RWPE1 (cell line): Measurements from ENCODE around the gene TMEM123.

Source experiments
- CTCF ChIA-PET: fragments of 350-600 bp; sonication (Branson Sonifier 250); formaldehyde crosslinking; extraction: SDS; loops from one replicate; lab custom pipeline; 2021; lab: Yijun Ruan, JAX
- POLR2A ChIA-PET: fragments of 400-600 bp; formaldehyde crosslinking; extraction: SDS; loops from one replicate; lab custom pipeline; 2020; ENCODE audit warnings: antibody characterized with exemption; ENCODE audit not compliant: low non-redundant PET; lab: Yijun Ruan, JAX
- DNase-seq: peaks from one replicate; pipeline ENCODE4 v3.0.0; 2012; ENCODE audit warnings: low spot score
- H3K27ac ChIP-seq: fragments of 450-650 bp; 2 replicates; pipeline ENCODE4 v1.5.1; 2017
- TF ChIP-seq, protein P1 (sequence below): fragments of 450-650 bp; conservative IDR thresholded peaks from 2 replicates; pipeline ENCODE4 v1.5.1; 2017; ENCODE audit warnings: low read depth, mild to moderate bottlenecking

TMEM123 gene

GRCh38 chr11:102426000-102426399, 26.6 kb downstream of the TMEM123 start:
- TF ChIP-seq, protein P1, sequence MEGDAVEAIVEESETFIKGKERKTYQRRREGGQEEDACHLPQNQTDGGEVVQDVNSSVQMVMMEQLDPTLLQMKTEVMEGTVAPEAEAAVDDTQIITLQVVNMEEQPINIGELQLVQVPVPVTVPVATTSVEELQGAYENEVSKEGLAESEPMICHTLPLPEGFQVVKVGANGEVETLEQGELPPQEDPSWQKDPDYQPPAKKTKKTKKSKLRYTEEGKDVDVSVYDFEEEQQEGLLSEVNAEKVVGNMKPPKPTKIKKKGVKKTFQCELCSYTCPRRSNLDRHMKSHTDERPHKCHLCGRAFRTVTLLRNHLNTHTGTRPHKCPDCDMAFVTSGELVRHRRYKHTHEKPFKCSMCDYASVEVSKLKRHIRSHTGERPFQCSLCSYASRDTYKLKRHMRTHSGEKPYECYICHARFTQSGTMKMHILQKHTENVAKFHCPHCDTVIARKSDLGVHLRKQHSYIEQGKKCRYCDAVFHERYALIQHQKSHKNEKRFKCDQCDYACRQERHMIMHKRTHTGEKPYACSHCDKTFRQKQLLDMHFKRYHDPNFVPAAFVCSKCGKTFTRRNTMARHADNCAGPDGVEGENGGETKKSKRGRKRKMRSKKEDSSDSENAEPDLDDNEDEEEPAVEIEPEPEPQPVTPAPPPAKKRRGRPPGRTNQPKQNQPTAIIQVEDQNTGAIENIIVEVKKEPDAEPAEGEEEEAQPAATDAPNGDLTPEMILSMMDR, result no peak
- ChIA-PET CTCF (interaction anchor here (1.2 to 1.3 kb wide), 2 partner anchors 70 to 132 kb away, joined by 3 to 4 read pairs; no protein-coding TSS in a partner anchor), POLR2A (no interaction called here)

GRCh38 chr11:102423936-102424335, 28.6 kb downstream of the TMEM123 start:
- TF ChIP-seq, protein P1, result no peak
- no peak for DNase-seq
- POLR2A ChIA-PET, result no interaction called here
- CTCF ChIA-PET, result no interaction called here
- H3K27ac ChIP-seq, result no peak overlapping the region

More at GRCh38 chr11:102426000-102426399, 26.6 kb downstream of the TMEM123 start:
- DNase-seq, result no peak
- no peak overlapping the region for H3K27ac ChIP-seq

DNA sequence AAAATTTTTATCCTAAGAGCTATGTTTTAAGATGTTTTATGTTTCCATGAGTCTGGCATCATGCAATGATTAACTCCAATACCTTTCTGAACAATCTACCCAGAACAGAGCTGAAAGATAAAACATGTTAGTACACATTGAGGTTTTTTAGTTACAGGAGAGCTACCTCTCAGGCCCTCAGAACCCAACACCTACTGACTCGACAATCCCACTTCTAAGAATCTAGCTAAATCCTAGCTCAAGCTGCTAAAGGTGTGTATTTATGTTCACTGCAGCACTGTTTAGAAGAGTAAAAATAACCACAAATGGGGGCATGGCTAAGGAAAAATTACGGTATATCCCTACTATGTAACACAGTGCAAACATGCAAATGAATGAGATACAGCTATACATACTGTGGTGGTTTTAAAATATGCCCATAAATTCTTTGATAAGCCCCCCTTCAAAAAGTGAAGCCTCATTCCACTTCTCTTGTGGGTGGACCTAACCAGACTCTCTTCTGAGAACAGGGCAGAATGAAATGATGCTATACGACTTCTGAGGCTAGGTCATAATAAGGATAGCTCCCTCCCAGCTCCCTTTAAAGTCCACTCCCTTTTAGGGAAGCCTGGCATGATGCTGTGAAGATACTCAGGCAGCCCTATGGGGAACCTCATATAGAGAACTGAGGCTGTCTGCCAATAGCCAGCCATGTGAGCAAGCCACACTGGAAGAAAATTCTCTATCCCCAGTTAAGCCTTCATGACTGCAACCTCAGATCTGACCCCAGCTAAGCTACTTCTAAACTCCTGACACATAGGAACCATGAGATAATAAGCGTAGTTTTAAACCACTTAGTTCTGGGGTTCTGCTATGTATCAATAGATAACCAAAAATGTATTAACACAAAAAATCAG, 29.5 kb downstream of the TMEM123 start:
- TF ChIP-seq, protein P1, result no peak
- no peak overlapping the region for H3K27ac ChIP-seq
- ChIA-PET POLR2A (no interaction called here), CTCF (interaction anchor here (0.6 kb wide), 1 partner anchor 284 kb away, joined by 6 read pairs; no protein-coding TSS in a partner anchor)
- no peak for DNase-seq

- CTCF ChIA-PET, result no interaction called here
- DNase-seq, result no peak
- no peak overlapping the region for H3K27ac ChIP-seq
These were observed 31.3 kb downstream of the TMEM123 start for GRCh38 chr11:102421261-102421660.

GRCh38 chr11:102420547-102420946, 32.0 kb downstream of the TMEM123 start:
- ChIA-PET POLR2A (no interaction called here), CTCF (no interaction called here)
- H3K27ac ChIP-seq, result no peak overlapping the region
- no peak for DNase-seq
- TF ChIP-seq, protein P1, result no peak

More at GRCh38 chr11:102421261-102421660, 31.3 kb downstream of the TMEM123 start:
- TF ChIP-seq, protein P1, result no peak
- POLR2A ChIA-PET, result no interaction called here

GRCh38 chr11:102419181-102419580, 33.4 kb downstream of the TMEM123 start:
- no peak overlapping the region for H3K27ac ChIP-seq
- TF ChIP-seq, protein P1, result no peak
- CTCF ChIA-PET, result interaction anchor here (0.7 kb wide), 1 partner anchor 87 kb away, joined by 3 read pairs; no protein-coding TSS in a partner anchor
- POLR2A ChIA-PET, result no interaction called here
- DNase-seq, result peak; percentile 23
